Immature natural killer cell (primary cell): ENCODE results near the gene RCC2. TPM values are rescaled to one million over a fixed set of nuclear protein-coding genes. Genes with fewer than 3 reads are reported as not detected.

Source experiments
- DNase-seq, 3 donors: peaks; one replicate each; pipeline ENCODE4 v3.0.0; 2022; ENCODE audit warnings: mixed read lengths in 1 of 3
- H3K27ac Mint-ChIP-seq, 6 donors: one replicate each; pipeline ENCODE4 v1.8.0; 2020; ENCODE audit warnings: mixed read lengths in 6 of 6, mild to moderate bottlenecking in 5 of 6, inconsistent platforms in 4 of 6, moderate library complexity in 3 of 6
- H3K27me3 Mint-ChIP-seq, 3 donors: one replicate each; pipeline ENCODE4 v1.8.0; 2020 to 2021; ENCODE audit warnings: low read depth in 3 of 3, mild to moderate bottlenecking in 3 of 3, mixed read lengths in 3 of 3, moderate library complexity in 3 of 3, inconsistent platforms in 1 of 3
- H3K36me3 Mint-ChIP-seq, 3 donors: one replicate each; pipeline ENCODE4 v1.8.0; 2020; ENCODE audit warnings: mixed read lengths in 3 of 3, inconsistent platforms in 2 of 3, mild to moderate bottlenecking in 2 of 3
- H3K4me1 Mint-ChIP-seq, 2 donors: one replicate each; pipeline ENCODE4 v1.8.0; 2020; ENCODE audit warnings: inconsistent platforms in 2 of 2, mild to moderate bottlenecking in 2 of 2, mixed read lengths in 2 of 2, moderate library complexity in 1 of 2
- H3K4me3 Mint-ChIP-seq, 5 donors: one replicate each; pipeline ENCODE4 v1.8.0; 2020; ENCODE audit warnings: mild to moderate bottlenecking in 5 of 5, mixed read lengths in 5 of 5, inconsistent platforms in 3 of 5, moderate library complexity in 3 of 5
- H3K9me3 Mint-ChIP-seq, 6 donors: one replicate each; pipeline ENCODE4 v1.8.0; 2020; ENCODE audit warnings: mild to moderate bottlenecking in 6 of 6, mixed read lengths in 6 of 6, inconsistent platforms in 4 of 6, moderate library complexity in 3 of 6
- polyA plus RNA-seq, 3 donors: library from polyadenylated mRNA; unstranded; fragments of 300-500 nt; fragmentation: Illumina TruSeq; gene quantifications; one replicate each; pipeline ENCODE4 v1.2.3, GENCODE V29; 2021

RCC2 gene
- polyA plus RNA-seq, 3 donors from 2014 or later, result 22.8 to 35.5 (median 28.1) TPM

DNA sequence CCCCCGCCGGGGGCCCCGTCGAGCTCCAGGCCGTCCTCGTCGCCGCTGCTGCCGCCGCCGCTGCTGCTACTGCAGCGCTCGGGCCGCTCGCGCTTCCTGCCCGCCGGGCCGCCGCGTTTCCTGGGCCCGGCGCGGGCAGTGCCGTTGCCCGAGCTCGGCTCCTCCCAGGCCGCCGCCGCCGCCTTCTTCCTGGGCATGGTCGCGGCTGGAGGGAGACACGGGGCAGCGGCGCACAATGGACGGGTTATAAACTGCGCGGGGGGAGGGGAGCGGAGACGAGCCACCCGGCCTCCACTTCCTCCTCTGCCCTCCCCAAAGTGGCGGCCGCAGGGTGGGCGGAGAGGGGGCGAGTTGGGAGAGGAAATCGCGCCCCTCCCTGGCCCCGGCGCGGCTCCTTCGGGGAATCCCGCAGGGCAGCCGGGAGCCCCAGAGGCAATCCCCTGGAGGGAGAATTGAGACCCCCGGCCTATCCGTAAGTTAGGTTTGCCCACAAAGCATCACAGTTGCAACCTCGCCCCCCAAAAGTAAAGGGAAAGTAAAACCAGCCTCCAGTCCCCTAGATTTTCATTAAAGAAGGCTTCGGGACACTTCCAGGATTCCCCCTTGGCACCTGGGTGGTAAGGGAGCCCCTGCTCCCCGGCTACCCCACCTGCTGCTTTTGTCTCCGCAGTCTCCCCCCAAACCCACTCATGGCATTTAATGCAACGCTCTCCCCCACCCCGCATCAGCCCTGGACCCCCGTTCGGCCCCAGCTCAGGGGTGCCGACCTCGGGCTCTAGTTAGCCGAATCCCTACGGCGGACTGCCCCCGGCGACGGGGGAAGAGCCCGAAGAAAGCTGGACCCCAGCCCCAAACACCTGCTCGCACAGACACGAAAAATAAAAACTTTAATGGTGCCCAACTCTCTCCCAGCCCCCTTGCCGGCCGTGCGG lies 893 bp downstream of the RCC2 start:
- H3K27me3 Mint-ChIP-seq, result peaks cover 4 to 28% (median 28%) of the 10 kb centered on the region in 3 donors

DNA sequence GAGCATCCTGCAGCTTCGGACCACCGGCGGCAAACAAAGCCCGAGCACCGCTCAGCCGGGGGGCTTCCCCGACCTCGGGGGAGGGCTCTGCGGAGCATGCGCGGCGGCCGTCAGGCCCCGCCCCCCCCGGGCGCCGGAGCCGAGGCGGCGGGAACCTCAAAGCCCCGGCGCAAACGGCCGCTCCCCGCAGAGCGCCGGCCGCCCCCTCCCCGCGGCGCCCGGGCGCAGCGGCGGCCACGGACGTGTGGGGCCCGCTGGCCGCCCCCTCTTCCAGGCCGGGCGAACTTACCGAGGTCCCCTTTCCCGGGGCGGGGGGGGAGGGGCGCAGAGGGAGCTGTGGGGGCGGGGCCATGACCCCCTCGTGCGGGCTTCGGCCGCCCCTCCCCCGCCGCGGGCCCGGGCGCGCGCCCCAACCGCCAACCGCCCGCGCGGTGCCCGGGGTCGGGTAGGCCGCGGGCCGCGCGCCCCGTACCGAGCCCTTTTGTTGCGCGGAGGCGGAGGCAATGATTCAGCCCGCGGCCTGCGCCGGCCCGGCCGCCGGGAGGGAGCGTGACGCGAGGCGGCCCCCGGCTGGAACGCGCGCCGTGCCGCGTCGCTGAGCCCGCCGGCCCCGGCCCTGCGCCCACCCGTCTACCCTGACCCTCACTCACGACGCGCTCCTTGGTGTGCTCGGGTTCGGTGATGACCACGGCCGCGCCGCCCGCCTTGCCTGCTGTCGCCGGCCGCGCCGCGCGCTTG lies 1.7 kb downstream of the RCC2 start:
- H3K36me3 Mint-ChIP-seq, result no peaks in the 10 kb centered on the region
- H3K4me3 Mint-ChIP-seq, result peak overlapping the region; percentile 66 to 94 (median 81)
- peak overlapping the region in 5 of 6 donors; percentile 53 to 88 (median 79) for H3K27ac Mint-ChIP-seq
- H3K9me3 Mint-ChIP-seq, result no peaks in the 10 kb centered on the region
- peak; percentile 45 to 54 (median 49) for DNase-seq
- H3K4me1 Mint-ChIP-seq, result peaks cover 42 to 58% of the 10 kb centered on the region in 2 donors
- H3K27me3 Mint-ChIP-seq, result peaks cover 3 to 28% (median 28%) of the 10 kb centered on the region in 3 donors

More for the DNA sequence above, 893 bp downstream of the RCC2 start:
- peak overlapping the region; percentile 82 to 97 (median 90) for H3K27ac Mint-ChIP-seq
- DNase-seq, result peak; percentile 77 to 82 (median 78)
- peaks cover 42 to 49% of the 10 kb centered on the region in 2 donors for H3K4me1 Mint-ChIP-seq
- H3K36me3 Mint-ChIP-seq, result no peaks in the 10 kb centered on the region
- H3K4me3 Mint-ChIP-seq, result peak overlapping the region; percentile 88 to 99 (median 96)
- H3K9me3 Mint-ChIP-seq, result peaks cover 0 to 3% (median 0%) of the 10 kb centered on the region in 6 donors

DNA sequence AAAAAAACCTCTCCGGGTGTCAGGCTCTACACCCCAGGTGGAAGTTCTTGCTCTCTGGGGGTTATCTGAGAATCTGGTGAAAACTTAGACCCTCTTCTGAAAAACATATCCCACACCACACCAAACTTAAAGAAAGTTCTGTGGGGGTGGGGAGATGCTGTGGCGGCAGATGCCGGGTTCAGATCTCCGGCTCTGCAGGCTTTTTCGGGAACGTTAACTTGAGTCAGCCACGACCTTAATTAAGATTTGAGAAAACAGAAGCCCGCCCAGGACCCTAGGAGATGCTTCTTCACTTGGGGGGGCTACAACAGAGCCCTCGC lies 2.3 kb downstream of the RCC2 start:
- DNase-seq, result no peak
- peak overlapping the region; percentile 66 to 83 (median 72) for H3K4me3 Mint-ChIP-seq
- no peaks in the 10 kb centered on the region for H3K9me3 Mint-ChIP-seq
- H3K36me3 Mint-ChIP-seq, result no peaks in the 10 kb centered on the region
- H3K4me1 Mint-ChIP-seq, result peaks cover 42 to 58% of the 10 kb centered on the region in 2 donors
- H3K27ac Mint-ChIP-seq, result peak overlapping the region; percentile 65 to 88 (median 80)
- H3K27me3 Mint-ChIP-seq, result peaks cover 1 to 28% (median 28%) of the 10 kb centered on the region in 3 donors

DNA sequence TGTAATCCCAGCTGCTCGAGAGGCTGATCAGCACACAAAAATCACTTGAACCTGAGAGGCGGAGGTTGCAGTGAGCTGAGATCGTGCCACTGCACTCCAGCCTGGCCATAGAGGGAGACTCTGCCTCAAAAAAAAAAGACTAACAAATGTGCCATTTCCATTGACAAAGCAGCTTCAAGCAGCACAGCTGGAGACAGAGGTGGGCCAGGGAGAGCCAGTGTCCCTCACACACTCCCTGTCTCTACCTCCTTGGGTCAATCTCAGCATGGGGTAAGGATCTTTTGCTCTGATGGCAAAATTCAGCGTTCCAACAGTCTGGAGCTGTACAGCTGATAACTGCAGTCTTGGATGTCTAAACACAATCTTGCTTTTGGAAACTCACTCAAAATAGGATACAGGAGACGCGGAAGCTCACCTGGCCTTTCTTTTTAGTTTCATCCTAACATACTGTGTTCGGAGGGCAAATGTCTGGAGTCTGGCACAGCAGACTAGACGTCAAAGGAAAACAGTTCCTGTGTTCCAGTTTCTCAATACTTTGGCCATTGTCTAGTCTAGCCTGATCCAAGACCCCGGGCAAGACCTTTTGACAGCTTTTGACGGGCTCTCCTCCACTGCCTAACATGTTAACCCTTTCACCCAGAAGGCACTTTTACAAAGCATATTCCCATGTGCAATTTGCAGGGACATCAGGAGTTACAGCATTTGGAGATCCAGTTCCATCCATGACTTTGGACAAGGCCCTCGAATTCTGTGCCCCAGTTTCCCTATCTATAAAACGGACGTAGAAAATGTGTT lies 2.9 kb downstream of the RCC2 start:
- DNase-seq, result no peak
- peak overlapping the region; percentile 66 to 83 (median 72) for H3K4me3 Mint-ChIP-seq
- peak overlapping the region; percentile 65 to 88 (median 80) for H3K27ac Mint-ChIP-seq
- H3K36me3 Mint-ChIP-seq, result peaks cover under 1 to 2% (median 1%) of the 10 kb centered on the region in 3 donors
- H3K9me3 Mint-ChIP-seq, result no peaks in the 10 kb centered on the region
- H3K27me3 Mint-ChIP-seq, result peaks cover 1 to 28% (median 27%) of the 10 kb centered on the region in 3 donors
- peaks cover 48 to 61% of the 10 kb centered on the region in 2 donors for H3K4me1 Mint-ChIP-seq

DNA sequence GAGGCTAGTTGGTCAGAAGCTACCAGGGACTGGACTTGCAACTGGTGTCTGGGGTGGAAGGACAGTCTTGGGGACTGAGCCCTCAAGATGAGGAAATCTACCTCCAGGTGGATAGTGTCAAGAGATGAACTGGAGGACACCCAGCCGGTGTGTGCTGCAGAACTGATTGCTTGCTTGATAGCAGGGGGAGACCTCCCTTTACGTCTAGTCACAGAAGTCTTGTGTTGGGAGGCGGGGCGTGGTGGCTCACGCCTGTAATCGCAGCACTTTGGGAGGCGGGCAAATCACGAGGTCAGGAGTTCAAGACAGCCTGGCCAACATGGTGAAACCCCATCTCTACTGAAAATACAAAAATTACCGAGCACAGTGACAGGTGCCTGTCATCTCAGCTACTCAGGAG lies 4.9 kb downstream of the RCC2 start:
- H3K27ac Mint-ChIP-seq, result peak overlapping the region in 3 of 6 donors; percentile 20 to 77 (median 62)
- peak overlapping the region in 3 of 5 donors; percentile 21 to 38 (median 29) for H3K4me3 Mint-ChIP-seq
- H3K9me3 Mint-ChIP-seq, result no peaks in the 10 kb centered on the region
- peaks cover 2 to 4% (median 3%) of the 10 kb centered on the region in 3 donors for H3K36me3 Mint-ChIP-seq
- DNase-seq, result no peak
- H3K4me1 Mint-ChIP-seq, result peaks cover 52 to 65% of the 10 kb centered on the region in 2 donors
- peaks cover 4 to 28% (median 20%) of the 10 kb centered on the region in 3 donors for H3K27me3 Mint-ChIP-seq

DNA sequence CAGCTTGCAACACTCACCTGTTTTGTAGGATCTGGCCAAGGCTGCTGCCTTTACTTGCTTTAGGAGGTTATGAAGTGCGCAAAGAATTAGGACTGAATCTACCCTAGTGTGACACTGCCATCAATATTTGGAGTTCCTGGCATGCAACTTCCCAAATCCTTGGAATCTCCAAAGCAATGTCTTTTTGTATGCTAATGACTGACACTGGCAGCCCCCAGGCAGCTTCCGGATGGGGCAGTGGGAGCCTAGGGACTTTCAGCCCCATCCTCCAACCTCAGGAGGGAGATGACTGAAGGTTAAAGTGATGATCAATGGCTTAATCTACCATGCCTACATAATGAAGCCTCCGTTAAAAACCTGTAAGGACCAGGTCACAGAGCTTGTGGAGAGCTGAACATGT lies 5.5 kb downstream of the RCC2 start:
- no peak overlapping the region for H3K4me3 Mint-ChIP-seq
- H3K4me1 Mint-ChIP-seq, result peaks cover 58 to 66% of the 10 kb centered on the region in 2 donors
- H3K27me3 Mint-ChIP-seq, result peaks cover 4 to 23% (median 20%) of the 10 kb centered on the region in 3 donors
- no peaks in the 10 kb centered on the region for H3K9me3 Mint-ChIP-seq
- peaks cover 2 to 4% (median 3%) of the 10 kb centered on the region in 3 donors for H3K36me3 Mint-ChIP-seq
- no peak for DNase-seq
- H3K27ac Mint-ChIP-seq, result peak overlapping the region in 4 of 6 donors; percentile 29 to 66 (median 52)

DNA sequence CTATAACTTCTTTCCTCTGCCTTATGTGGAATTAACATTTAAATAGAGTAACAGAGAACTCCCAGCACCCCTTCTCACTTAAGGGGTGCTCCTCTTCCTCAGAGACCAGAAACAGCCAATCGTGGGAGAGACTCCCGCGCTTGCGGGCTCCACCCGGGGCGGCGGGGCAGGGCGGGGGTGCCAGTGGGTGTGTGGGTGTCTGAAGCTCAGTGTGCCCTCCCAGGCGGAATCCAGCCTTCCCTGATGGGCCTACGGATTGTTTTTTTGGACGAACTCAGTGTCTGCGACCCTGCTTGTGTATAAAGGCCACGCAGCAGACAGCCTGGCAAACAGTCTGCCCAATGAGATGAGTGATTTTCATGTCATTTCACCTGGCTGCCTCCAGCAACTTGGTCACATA lies 6.2 kb downstream of the RCC2 start:
- H3K27me3 Mint-ChIP-seq, result peaks cover 4 to 18% (median 15%) of the 10 kb centered on the region in 3 donors
- H3K4me1 Mint-ChIP-seq, result peaks cover 61 to 73% of the 10 kb centered on the region in 2 donors
- H3K36me3 Mint-ChIP-seq, result peaks cover 6 to 7% (median 7%) of the 10 kb centered on the region in 3 donors
- no peak for DNase-seq
- H3K27ac Mint-ChIP-seq, result no peak overlapping the region
- H3K4me3 Mint-ChIP-seq, result no peak overlapping the region
- H3K9me3 Mint-ChIP-seq, result no peaks in the 10 kb centered on the region

DNA sequence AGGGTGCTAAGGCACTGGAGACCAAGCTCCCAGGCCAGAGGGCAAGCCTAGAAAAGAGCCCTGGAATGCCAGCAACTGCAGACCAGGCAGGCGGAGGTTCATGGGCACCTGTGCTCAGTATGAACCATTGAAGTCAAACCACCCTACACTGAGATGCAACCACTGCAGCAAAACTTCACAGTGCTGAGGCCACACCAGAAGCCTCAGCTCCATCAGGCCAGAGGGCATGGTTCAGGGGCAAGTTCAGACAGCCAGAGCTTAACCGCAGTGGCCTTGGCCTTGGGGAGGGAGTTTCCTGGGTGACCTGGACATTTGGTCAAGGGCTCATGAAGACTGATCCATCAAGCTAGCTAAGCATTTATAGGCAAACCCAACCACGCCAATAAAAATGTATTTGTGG lies 7.1 kb downstream of the RCC2 start:
- H3K27me3 Mint-ChIP-seq, result peaks cover 4 to 18% (median 15%) of the 10 kb centered on the region in 3 donors
- H3K9me3 Mint-ChIP-seq, result no peaks in the 10 kb centered on the region
- no peak overlapping the region for H3K27ac Mint-ChIP-seq
- H3K4me1 Mint-ChIP-seq, result peaks cover 61 to 74% of the 10 kb centered on the region in 2 donors
- H3K36me3 Mint-ChIP-seq, result peaks cover 6 to 7% (median 7%) of the 10 kb centered on the region in 3 donors
- no peak overlapping the region for H3K4me3 Mint-ChIP-seq
- DNase-seq, result no peak

DNA sequence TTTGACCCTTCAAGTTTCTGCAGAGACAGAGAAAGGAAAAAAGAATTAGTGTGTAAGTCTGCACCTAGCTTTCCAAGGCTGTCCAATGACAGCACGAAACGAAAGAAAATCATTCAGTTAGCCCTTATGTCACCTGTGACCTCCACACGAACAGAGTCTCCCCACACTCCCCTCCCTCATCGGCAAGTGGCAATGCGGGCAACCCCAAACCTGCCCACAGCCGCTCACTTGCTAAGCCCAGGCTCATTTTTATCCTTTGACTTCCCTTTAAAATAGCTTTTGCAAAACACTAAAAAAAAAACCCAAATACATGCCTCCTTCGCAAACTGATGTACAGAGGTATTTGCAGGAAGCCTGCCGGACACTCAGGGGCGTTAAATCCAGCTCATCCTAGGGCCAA lies 10.3 kb downstream of the RCC2 start:
- Mint-ChIP-seq H3K4me1 (peaks cover 29 to 52% of the 10 kb centered on the region in 2 donors), H3K27me3 (peaks cover under 1 to 10% (median 7%) of the 10 kb centered on the region in 3 donors), H3K9me3 (no peaks in the 10 kb centered on the region), H3K4me3 (peak overlapping the region; percentile 33 to 78 (median 75)), H3K36me3 (peaks cover 14 to 27% (median 21%) of the 10 kb centered on the region in 3 donors), H3K27ac (peak overlapping the region in 5 of 6 donors; percentile 3 to 60 (median 18))
- DNase-seq, result peak; percentile 57 to 61 (median 60)

DNA sequence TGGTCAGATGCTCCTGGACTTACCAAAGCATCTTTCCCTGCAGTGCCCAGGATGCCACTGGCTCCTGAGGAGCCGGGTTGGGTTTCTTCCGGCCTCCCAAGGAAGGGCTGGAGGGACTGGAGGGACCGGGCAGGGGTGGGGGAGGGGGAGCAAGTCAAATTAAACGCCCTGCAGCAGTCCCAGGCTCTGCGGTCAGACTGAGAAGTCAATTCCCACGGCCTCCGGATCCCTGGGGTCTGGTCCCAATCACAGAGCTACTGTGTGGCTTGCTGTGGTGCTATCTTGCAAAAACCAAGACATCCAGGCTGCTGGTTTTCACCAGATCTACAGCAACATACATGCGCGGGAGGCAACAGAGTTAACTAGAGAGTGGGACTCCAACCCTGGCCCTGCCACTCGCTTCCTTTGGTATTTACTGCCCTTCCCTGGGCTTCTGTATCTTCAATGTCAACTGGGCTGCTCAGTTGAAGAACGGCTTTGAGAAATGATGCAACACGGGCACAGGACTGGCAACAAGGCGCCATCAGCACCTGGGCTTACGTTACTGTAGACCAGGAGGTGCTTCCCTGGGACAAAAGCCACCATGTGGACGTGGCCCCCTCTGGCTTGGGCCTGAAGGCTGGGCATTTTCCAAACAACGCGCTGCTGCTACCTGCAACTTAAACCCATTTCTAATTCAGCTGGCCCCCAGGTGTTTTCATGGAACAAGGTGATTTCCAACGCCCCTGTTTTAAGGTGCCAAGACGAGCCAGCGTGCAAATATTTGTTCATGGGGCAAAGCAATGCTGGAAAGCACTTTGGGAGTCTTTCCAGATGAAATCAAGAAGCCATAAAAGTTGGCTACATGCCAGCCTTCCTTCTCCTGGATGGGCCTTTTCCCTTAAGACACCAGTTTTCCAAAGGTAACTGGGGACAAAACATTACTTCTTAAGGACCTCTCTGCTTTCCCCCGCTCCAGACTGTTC lies 11.5 kb downstream of the RCC2 start:
- peaks cover 3 to 8% (median 6%) of the 10 kb centered on the region in 3 donors for H3K27me3 Mint-ChIP-seq
- no peaks in the 10 kb centered on the region for H3K9me3 Mint-ChIP-seq
- peak overlapping the region in 1 of 5 donors; percentile 24 for H3K4me3 Mint-ChIP-seq
- no peak overlapping the region for H3K27ac Mint-ChIP-seq
- peaks cover 32 to 52% of the 10 kb centered on the region in 2 donors for H3K4me1 Mint-ChIP-seq
- DNase-seq, result no peak
- peaks cover 19 to 36% (median 27%) of the 10 kb centered on the region in 3 donors for H3K36me3 Mint-ChIP-seq

DNA sequence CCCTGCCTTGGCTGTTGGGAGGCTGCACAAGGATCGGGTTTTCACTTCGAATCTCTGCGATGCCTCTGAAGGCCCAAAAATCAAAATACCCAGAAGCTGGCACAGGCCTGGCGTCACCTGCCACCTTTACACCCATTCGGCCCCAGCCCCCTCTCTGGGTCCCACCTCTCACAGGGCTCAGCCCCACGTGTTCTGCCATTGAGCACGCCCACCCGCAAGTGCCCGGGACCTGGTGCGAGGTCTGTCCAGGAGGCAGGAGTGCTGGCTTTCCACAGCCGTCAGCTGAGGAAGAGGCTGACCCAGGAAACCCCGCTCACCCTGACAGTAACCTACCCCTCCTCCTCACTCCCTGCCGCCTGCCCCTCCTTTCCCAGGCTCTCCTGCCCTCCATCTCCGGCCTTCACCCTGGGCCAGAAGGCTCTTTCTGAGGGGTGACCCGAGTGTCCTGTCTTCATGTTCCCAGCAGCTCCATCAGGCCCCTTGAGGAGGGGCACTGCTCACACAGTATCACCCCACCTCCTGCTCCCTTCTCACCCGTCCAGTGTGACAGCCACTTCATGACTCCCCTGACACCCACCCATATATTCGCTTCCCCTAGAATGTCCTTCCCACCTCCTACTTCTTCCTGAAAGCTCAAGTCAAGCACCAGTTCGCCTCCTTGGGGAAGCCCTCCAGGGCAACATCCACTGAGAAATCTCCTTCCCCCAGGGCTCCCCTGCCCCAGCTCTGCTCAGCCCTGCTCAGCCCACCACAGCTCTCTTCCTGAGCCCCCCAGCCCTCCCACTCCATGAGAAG lies 13.5 kb downstream of the RCC2 start:
- H3K27ac Mint-ChIP-seq, result peak overlapping the region in 1 of 6 donors; percentile 6
- no peak overlapping the region for H3K4me3 Mint-ChIP-seq
- no peaks in the 10 kb centered on the region for H3K9me3 Mint-ChIP-seq
- peaks cover 16 to 38% (median 25%) of the 10 kb centered on the region in 3 donors for H3K36me3 Mint-ChIP-seq
- H3K27me3 Mint-ChIP-seq, result peaks cover 4 to 8% (median 4%) of the 10 kb centered on the region in 3 donors
- no peak for DNase-seq
- H3K4me1 Mint-ChIP-seq, result peaks cover 24 to 60% of the 10 kb centered on the region in 2 donors
